ENCODE data around the gene MFAP4. TPM values are rescaled to one million over a fixed set of nuclear protein-coding genes. Genes with fewer than 3 reads are reported as not detected.

MFAP4 gene
- total RNA-seq, 3 donors from 2014 or later: 45.5 to 186 (median 116) TPM

DNA sequence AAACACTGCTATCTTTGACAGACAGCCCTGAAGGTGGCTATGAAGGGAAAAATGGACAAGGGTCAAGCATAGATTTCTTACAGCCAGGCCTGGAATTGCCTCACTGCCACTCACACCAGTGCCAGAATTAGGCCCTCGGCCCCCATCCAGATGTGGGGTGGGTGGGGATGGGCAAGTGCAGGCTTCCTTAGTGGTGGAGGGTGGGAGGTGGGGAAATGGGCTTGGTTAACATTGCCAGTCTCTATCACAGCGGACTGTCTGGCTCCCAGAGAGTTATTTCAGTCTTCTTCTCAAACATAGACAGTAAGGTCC is 49.3 kb downstream of the MFAP4 start:
- intact Hi-C loops (cut with DNase I; ENCODE audit: low total_unique reads): no loop called here
- TF ChIP-seq POLR2A (IDR thresholded peaks at IDR 0.05) (no peak), CTCF (IDR thresholded peaks at IDR 0.05) (no peak), POLR2AphosphoS5 (IDR thresholded peaks at IDR 0.05) (no peak)
- Histone ChIP-seq H3K4me1 (peaks cover 0 to 7% of the 10 kb centered on the region in 2 donors), H3K9me3 (no peaks in the 10 kb centered on the region), H3K4me3 (no peak overlapping the region), H3K27ac (peak overlapping the region; percentile 11 to 57), H3K27me3 (no peaks in the 10 kb centered on the region), H3K36me3 (no peaks in the 10 kb centered on the region)
- DNase-seq (ENCODE audit: low spot score in 2 of 2): no peak

DNA sequence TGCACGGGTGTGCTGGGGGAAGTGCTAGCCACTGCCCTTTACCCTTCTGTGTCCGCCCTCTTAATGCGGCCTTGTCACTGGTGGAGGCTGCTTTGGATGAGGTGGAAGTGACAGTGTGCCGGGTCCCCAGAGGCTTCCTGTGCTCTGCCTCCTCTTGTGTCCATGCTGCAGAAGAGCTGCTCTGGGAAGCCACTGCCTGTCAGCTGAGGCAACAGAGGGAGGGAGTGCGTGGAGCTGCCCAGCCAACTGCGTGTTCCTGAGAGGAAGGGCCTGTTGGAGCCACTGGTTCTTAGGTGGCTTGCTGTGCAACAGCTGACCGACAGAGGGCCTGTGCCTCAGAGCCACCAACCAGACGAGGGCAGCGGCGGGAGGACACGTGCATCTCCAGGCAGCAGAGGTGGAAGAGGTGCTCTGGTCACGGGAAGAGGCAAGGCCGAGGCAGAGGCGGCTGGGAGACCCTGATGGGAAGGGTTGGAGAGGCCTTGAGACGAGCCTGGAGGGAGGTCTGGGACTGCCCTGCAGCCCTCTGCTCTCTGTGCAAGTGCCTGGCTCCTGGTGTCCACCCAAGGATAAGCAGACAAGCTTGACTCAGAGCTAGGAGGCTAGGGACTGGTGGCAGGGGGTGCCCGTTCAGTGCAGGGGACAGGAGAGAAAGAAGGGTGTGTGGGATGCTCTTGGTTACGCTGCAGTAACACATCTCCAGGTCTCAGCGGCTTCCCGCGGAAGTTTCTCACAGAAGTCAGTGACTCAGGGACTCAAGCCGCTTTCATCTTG is 49.9 kb downstream of the MFAP4 start:
- H3K36me3 ChIP-seq: no peaks in the 10 kb centered on the region
- no peaks in the 10 kb centered on the region for H3K27me3 ChIP-seq
- no peak overlapping the region for H3K4me3 ChIP-seq
- no peak for DNase-seq (ENCODE audit: low spot score in 2 of 2)
- H3K4me1 ChIP-seq: peaks cover 0 to 7% of the 10 kb centered on the region in 2 donors
- peak overlapping the region; percentile 11 to 57 for H3K27ac ChIP-seq
- intact Hi-C loops (cut with DNase I; ENCODE audit: low total_unique reads): no loop called here
- H3K9me3 ChIP-seq: no peaks in the 10 kb centered on the region
- no peak for TF ChIP-seq POLR2A (IDR thresholded peaks at IDR 0.05)
- TF ChIP-seq POLR2AphosphoS5 (IDR thresholded peaks at IDR 0.05): peak in 1 of 3 donors; percentile 17
- TF ChIP-seq CTCF (IDR thresholded peaks at IDR 0.05): peak in 1 of 3 donors; percentile 60

DNA sequence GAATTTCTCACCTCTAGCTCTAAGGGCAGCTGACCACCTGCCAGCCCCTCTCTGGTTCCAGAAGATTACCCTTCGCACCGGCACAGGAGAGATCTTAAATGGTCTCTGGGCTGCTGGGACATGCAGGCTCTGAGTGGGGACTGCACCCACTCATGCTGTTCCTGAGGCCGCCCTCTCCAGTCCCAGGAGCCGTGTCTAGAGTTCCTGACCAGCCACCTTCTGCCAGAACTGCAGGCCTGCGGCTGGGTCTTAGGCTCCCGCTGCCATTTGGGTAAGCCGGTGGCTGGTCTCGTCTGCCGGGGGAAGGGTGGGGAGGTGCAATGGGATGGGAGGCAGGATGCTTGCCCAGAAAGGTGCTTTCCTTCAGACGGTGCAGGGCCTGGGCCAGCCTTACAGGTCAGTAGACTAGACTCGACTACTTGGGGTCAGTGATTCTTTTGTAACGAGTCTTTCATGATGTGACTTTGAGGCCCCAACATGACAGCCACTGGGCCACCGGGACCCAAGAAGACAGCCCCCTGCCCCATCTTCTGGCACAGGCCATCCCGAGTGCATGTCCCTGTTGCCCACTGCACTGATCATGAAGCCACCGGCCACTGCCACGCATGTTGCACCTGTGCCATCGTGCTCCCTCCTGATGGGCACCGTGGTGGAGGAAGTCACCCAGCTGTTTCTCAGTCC is 50.9 kb downstream of the MFAP4 start:
- Histone ChIP-seq H3K36me3 (no peaks in the 10 kb centered on the region), H3K4me3 (no peak overlapping the region), H3K27me3 (no peaks in the 10 kb centered on the region), H3K27ac (no peak overlapping the region), H3K4me1 (peaks cover 0 to 7% of the 10 kb centered on the region in 2 donors), H3K9me3 (no peaks in the 10 kb centered on the region)
- DNase-seq (ENCODE audit: low spot score in 2 of 2): no peak
- TF ChIP-seq POLR2AphosphoS5 (IDR thresholded peaks at IDR 0.05) (no peak), CTCF (IDR thresholded peaks at IDR 0.05) (no peak), POLR2A (IDR thresholded peaks at IDR 0.05) (no peak)
- intact Hi-C loops (cut with DNase I; ENCODE audit: low total_unique reads): no loop called here

DNA sequence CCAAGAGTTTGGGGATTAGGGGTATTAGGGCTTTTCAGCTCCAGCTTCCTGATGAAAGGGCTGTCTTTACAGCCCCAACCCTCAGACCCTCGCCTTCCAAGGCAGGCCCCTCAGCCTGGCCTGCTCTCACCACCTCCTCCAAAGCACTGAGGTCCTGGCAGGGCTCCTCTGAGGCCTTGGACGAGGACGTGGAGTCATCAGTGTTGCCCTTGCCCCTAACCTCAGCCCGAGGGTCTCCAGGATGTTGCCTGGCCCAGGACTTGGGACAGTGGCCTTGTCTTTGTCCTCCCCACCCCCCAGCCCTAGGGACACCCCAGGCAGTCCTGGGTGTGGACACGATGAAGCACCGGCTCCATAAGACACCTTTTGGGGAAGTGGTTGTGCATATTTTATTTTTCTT is 52.7 kb downstream of the MFAP4 start:
- no peak for TF ChIP-seq POLR2AphosphoS5 (IDR thresholded peaks at IDR 0.05)
- no peak for TF ChIP-seq POLR2A (IDR thresholded peaks at IDR 0.05)
- TF ChIP-seq CTCF (IDR thresholded peaks at IDR 0.05): no peak
- intact Hi-C loops (cut with DNase I; ENCODE audit: low total_unique reads): no loop called here
- Histone ChIP-seq H3K9me3 (no peaks in the 10 kb centered on the region), H3K27ac (no peak overlapping the region), H3K4me1 (peaks cover 0 to 7% of the 10 kb centered on the region in 2 donors), H3K27me3 (no peaks in the 10 kb centered on the region), H3K4me3 (no peak overlapping the region), H3K36me3 (no peaks in the 10 kb centered on the region)
- no peak for DNase-seq (ENCODE audit: low spot score in 2 of 2)

- H3K27ac ChIP-seq: no peak overlapping the region
- H3K36me3 ChIP-seq: no peaks in the 10 kb centered on the region
- H3K9me3 ChIP-seq: no peaks in the 10 kb centered on the region
- intact Hi-C loops (cut with DNase I; ENCODE audit: low total_unique reads): no loop called here
- no peak overlapping the region for H3K4me3 ChIP-seq
- H3K27me3 ChIP-seq: no peaks in the 10 kb centered on the region
- TF ChIP-seq POLR2AphosphoS5 (IDR thresholded peaks at IDR 0.05) (no peak), CTCF (IDR thresholded peaks at IDR 0.05) (no peak), POLR2A (IDR thresholded peaks at IDR 0.05) (no peak)
- H3K4me1 ChIP-seq: peaks cover 0 to 7% of the 10 kb centered on the region in 2 donors
- DNase-seq (ENCODE audit: low spot score in 2 of 2): no peak
These were observed 53.2 kb downstream of the MFAP4 start for GRCh38 chr17:19333736-19334290.
